Iris pigment epithelial cell (primary cell): ENCODE measurements around the gene KCNG2.

ENCODE experiments used
- DNase-seq: peaks from one replicate; pipeline ENCODE4 v3.0.0-alpha.2; 2011; ENCODE audit warnings: low read depth

Gene KCNG2

GRCh38 chr18:79926306-79926705 lies 128.6 kb downstream of the KCNG2 start:
- no peak for DNase-seq

GRCh38 chr18:79926715-79927606 lies 129.2 kb downstream of the KCNG2 start:
- no peak for DNase-seq

GRCh38 chr18:79927607-79928562 lies 130.1 kb downstream of the KCNG2 start:
- DNase-seq: no peak

GRCh38 chr18:79928563-79928960 lies 130.8 kb downstream of the KCNG2 start:
- no peak for DNase-seq

GRCh38 chr18:79930020-79930642 lies 132.4 kb downstream of the KCNG2 start:
- DNase-seq: no peak

- DNase-seq: no peak
Measured at GRCh38 chr18:79931475-79931874, 133.7 kb downstream of the KCNG2 start.

GRCh38 chr18:79932907-79933306 lies 135.2 kb downstream of the KCNG2 start:
- DNase-seq: no peak

- DNase-seq: no peak
Measured at GRCh38 chr18:79933765-79934164, 136.0 kb downstream of the KCNG2 start.

- no peak for DNase-seq
Measured at GRCh38 chr18:79934311-79935097, 136.8 kb downstream of the KCNG2 start.

- no peak for DNase-seq
Measured at GRCh38 chr18:79935098-79935480, 137.4 kb downstream of the KCNG2 start.

GRCh38 chr18:79935499-79935898 lies 137.8 kb downstream of the KCNG2 start:
- no peak for DNase-seq

- DNase-seq: no peak
Measured at GRCh38 chr18:79935925-79936324, 138.2 kb downstream of the KCNG2 start.

GRCh38 chr18:79936641-79937040 lies 138.9 kb downstream of the KCNG2 start:
- DNase-seq: no peak

GRCh38 chr18:79937103-79937860 lies 139.5 kb downstream of the KCNG2 start:
- DNase-seq: no peak

- DNase-seq: no peak
Measured at GRCh38 chr18:79938196-79938595, 140.5 kb downstream of the KCNG2 start.

- no peak for DNase-seq
Measured at GRCh38 chr18:79939096-79939495, 141.4 kb downstream of the KCNG2 start.

GRCh38 chr18:79940126-79940813 lies 142.5 kb downstream of the KCNG2 start:
- DNase-seq: no peak

GRCh38 chr18:79940814-79941472 lies 143.2 kb downstream of the KCNG2 start:
- no peak for DNase-seq

- no peak for DNase-seq
Measured at GRCh38 chr18:79941473-79942119, 143.9 kb downstream of the KCNG2 start.
